Thymus (tissue), 11 donors: Measurements from ENCODE around the gene FNBP1L. TPM values are rescaled to one million over a fixed set of nuclear protein-coding genes. Genes with fewer than 3 reads are reported as not detected.

Source experiments
- DNase-seq, 9 donors: peaks; one replicate each; pipeline ENCODE4 v3.0.0-alpha.2; 2013; ENCODE audit warnings: low spot score in 9 of 9, low read depth in 6 of 9, missing footprints in 1 of 9
- H3K27ac ChIP-seq, 2 donors: one replicate each; pipeline ENCODE4 v1.5.1; 2013; ENCODE audit warnings: control low read depth in 1 of 2, low read depth in 1 of 2, low read length in 1 of 2, mild to moderate bottlenecking in 1 of 2, moderate library complexity in 1 of 2
- H3K27me3 ChIP-seq, 2 donors: one replicate each; pipeline ENCODE4 v1.5.1; 2013; ENCODE audit warnings: low read length in 1 of 2; ENCODE audit not compliant: control insufficient read depth in 2 of 2, insufficient read depth in 1 of 2
- H3K36me3 ChIP-seq, 2 donors: one replicate each; pipeline ENCODE4 v1.5.1; 2013; ENCODE audit warnings: low read length in 1 of 2, mild to moderate bottlenecking in 1 of 2, moderate library complexity in 1 of 2; ENCODE audit not compliant: control insufficient read depth in 2 of 2, insufficient read depth in 2 of 2
- H3K4me1 ChIP-seq, 2 donors: one replicate each; pipeline ENCODE4 v1.5.1; 2013; ENCODE audit warnings: low read length in 2 of 2; ENCODE audit not compliant: control insufficient read depth in 2 of 2, insufficient read depth in 2 of 2
- H3K4me3 ChIP-seq, 2 donors: one replicate each; pipeline ENCODE4 v1.5.1; 2013; ENCODE audit warnings: low read length in 2 of 2, control low read depth in 1 of 2, mild to moderate bottlenecking in 1 of 2
- H3K9me3 ChIP-seq, 2 donors: one replicate each; pipeline ENCODE4 v1.5.1; 2013; ENCODE audit warnings: low read length in 1 of 2, mild to moderate bottlenecking in 1 of 2; ENCODE audit not compliant: control insufficient read depth in 2 of 2, insufficient read depth in 1 of 2
- WGBS: extraction: QIAGEN DNeasy Blood & Tissue Kit; methylation state at CpG from one replicate; pipeline ENCODE4 v1.1.7; 2013; 5-methylcytosine and 5-hydroxymethylcytosine counted together
- polyA plus RNA-seq: library from polyadenylated mRNA; stranded (reverse); fragments of 200-250 nt; gene quantifications from one replicate; pipeline ENCODE4 v1.2.3, GENCODE V29; 2013
- total RNA-seq: library from RNA; stranded (reverse); fragments of 120-200 nt; gene quantifications from one replicate; pipeline ENCODE4 v1.2.4, GENCODE V29; 2013
- donor health status: healthy.

FNBP1L gene
- total and polyA plus RNA-seq, 2 donors: 8.9 to 13.1 TPM

GRCh38 chr1:93525431-93525830, 77.5 kb downstream of the FNBP1L start:
- no peak for DNase-seq
- no peak overlapping the region for H3K27ac ChIP-seq
- H3K9me3 ChIP-seq: no peaks in the 10 kb centered on the region
- H3K27me3 ChIP-seq: no peaks in the 10 kb centered on the region
- H3K4me1 ChIP-seq: no peaks in the 10 kb centered on the region
- H3K36me3 ChIP-seq: no peaks in the 10 kb centered on the region
- H3K4me3 ChIP-seq: no peak overlapping the region
- WGBS: 96% methylated on average over 1 of the region's 1 CpG

DNA sequence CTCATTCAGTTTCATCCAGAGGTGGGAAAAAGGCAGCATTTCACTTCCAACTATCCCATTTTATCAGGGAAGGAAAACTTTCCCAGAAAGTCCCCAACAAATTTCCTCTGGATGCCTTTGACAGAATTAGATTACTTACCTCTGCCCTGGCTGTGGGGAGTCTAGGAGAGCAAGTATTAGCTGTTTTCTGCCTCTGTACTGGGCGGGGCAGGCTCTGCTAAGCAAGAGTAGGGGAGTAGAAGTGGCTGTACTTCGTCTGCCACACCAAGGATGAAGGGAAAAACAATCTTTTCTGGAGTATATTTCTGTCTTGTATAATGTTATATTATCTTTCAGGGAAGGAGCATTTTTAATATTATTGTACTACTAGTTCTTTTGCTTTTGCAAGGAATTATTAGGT, 78.5 kb downstream of the FNBP1L start:
- Histone ChIP-seq H3K4me1 (no peaks in the 10 kb centered on the region), H3K27me3 (no peaks in the 10 kb centered on the region), H3K27ac (no peak overlapping the region), H3K36me3 (no peaks in the 10 kb centered on the region), H3K9me3 (no peaks in the 10 kb centered on the region), H3K4me3 (no peak overlapping the region)
- no peak for DNase-seq
- WGBS: 93% methylated on average over 2 of the region's 2 CpGs

DNA sequence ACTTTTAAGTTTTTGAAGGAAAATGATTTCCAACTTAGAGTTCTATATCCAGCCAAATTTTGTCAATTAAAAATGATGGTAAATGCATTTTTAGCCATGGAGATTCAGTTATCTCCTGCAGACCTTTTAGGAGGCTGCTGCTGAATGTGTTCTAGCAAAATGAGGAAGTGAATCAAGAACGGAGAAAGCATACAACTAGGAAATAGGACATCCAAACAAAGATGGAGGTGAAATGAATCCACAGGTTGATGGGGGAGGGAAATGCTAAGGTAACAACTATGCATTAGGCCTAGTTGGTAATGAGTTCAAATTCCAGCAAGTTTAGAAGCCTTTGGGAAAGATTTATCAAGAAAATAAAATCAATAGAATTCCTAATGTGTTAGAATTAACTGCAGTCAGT, 80.5 kb downstream of the FNBP1L start:
- H3K9me3 ChIP-seq: no peaks in the 10 kb centered on the region
- WGBS: 57% methylated on average over 1 of the region's 1 CpG
- H3K4me1 ChIP-seq: no peaks in the 10 kb centered on the region
- no peaks in the 10 kb centered on the region for H3K27me3 ChIP-seq
- no peak for DNase-seq
- no peak overlapping the region for H3K4me3 ChIP-seq
- no peak overlapping the region for H3K27ac ChIP-seq
- no peaks in the 10 kb centered on the region for H3K36me3 ChIP-seq

- Histone ChIP-seq H3K9me3 (no peaks in the 10 kb centered on the region), H3K4me3 (no peak overlapping the region), H3K36me3 (no peaks in the 10 kb centered on the region), H3K27me3 (no peaks in the 10 kb centered on the region), H3K4me1 (no peaks in the 10 kb centered on the region), H3K27ac (no peak overlapping the region)
- whole genome bisulfite sequencing: 81% methylated on average over 2 of the region's 2 CpGs
- no peak for DNase-seq
These were observed 83.3 kb downstream of the FNBP1L start for GRCh38 chr1:93531193-93531592.

DNA sequence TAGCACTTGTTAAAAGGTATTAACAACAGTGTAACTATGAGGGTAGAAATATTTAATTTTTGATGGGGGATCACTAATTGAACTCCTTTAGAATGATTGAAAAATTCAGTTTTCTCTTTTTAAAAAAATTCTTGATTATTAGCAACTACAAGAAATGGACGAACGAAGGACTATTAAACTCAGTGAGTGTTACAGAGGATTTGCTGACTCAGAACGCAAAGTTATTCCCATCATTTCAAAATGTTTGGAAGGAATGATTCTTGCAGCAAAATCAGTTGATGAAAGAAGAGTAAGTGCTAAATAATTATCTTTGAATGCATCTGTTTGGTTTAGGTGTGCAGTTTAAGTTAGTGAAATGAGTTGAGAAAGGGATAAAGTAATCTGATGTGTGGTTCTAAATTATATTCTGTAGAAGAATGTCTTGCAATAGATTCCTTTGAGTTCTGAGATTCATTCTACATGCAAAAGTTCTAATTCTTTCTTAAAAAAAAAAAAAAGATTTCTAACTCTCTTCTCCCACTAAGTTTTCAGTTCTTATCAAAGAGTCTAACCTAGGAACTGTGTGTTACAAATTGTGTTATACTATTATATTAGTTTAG, 85.0 kb downstream of the FNBP1L start:
- Histone ChIP-seq H3K36me3 (no peaks in the 10 kb centered on the region), H3K4me3 (no peak overlapping the region), H3K27ac (no peak overlapping the region), H3K27me3 (no peaks in the 10 kb centered on the region), H3K9me3 (no peaks in the 10 kb centered on the region), H3K4me1 (no peaks in the 10 kb centered on the region)
- DNase-seq: no peak
- WGBS: 98% methylated on average over 3 of the region's 3 CpGs

- Histone ChIP-seq H3K27ac (no peak overlapping the region), H3K4me3 (no peak overlapping the region), H3K9me3 (no peaks in the 10 kb centered on the region), H3K36me3 (no peaks in the 10 kb centered on the region), H3K4me1 (no peaks in the 10 kb centered on the region), H3K27me3 (no peaks in the 10 kb centered on the region)
- DNase-seq: no peak
These were observed 85.8 kb downstream of the FNBP1L start for GRCh38 chr1:93533677-93534076.

DNA sequence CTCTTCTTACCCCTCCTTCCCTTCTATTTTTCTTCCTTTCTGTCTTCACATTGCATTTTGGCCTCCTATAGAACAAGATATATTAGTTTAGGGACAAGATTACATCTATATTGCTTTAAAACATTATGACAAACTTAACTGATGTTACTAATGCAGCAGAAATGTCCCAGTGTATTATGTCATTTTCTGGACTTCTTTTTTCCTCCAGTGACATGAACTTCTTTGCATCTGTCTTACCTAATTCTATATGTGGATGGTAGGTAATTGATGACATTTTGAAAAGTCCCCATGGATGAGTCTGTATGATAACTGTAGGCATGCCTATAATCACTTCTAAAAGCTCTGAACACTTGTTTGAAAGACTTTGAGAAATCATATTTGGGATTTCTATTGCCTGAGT, 89.5 kb downstream of the FNBP1L start:
- DNase-seq: no peak
- Histone ChIP-seq H3K36me3 (no peaks in the 10 kb centered on the region), H3K27me3 (no peaks in the 10 kb centered on the region), H3K4me3 (no peak overlapping the region), H3K4me1 (no peaks in the 10 kb centered on the region), H3K27ac (no peak overlapping the region), H3K9me3 (no peaks in the 10 kb centered on the region)

- Histone ChIP-seq H3K27ac (no peak overlapping the region), H3K4me1 (no peaks in the 10 kb centered on the region), H3K9me3 (no peaks in the 10 kb centered on the region), H3K36me3 (no peaks in the 10 kb centered on the region), H3K4me3 (no peak overlapping the region), H3K27me3 (no peaks in the 10 kb centered on the region)
- no peak for DNase-seq
- 94% methylated on average over 2 of the region's 2 CpGs for WGBS
These were observed 90.0 kb downstream of the FNBP1L start for GRCh38 chr1:93537924-93538323.

DNA sequence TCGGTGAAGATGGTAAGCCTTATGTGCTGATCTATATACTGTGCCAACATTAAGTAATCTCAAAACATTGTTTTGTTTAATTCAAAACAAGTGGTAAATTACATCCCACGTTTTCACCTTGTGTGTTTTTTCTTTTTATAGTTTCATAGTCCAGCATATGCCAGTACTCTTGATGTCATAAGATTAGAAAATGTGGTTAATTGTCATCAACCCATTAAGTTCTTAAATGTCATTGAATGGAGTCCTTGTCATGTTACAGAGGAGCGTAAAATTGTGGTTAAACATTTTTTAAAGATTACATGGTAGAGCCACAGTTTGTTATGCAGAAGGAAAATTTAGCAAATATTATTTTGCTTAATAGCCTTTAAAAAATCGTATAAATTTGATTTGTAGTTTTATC, 93.1 kb downstream of the FNBP1L start:
- DNase-seq: no peak
- Histone ChIP-seq H3K27me3 (no peaks in the 10 kb centered on the region), H3K9me3 (no peaks in the 10 kb centered on the region), H3K36me3 (no peaks in the 10 kb centered on the region), H3K27ac (no peak overlapping the region), H3K4me3 (no peak overlapping the region), H3K4me1 (no peaks in the 10 kb centered on the region)
- 95% methylated on average over 4 of the region's 4 CpGs for WGBS

DNA sequence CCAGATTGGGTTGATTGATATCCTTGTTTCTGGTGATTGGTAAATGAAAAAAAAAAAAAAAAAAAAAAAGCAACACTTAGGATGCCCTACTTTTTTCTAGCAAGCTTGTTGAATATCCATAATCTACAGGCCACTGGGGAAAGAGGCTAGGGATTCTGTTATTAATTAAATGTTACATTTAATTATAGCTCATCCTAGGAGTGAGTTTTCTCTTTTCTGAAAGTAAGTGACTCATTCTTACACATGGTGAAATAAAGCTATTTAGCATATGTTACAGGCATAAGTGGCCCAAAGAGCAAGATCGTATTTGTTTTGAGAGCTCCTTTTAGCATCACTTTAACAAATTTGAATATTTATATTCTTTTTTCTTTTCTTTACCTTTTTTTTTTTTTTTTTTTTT, 94.5 kb downstream of the FNBP1L start:
- Histone ChIP-seq H3K4me1 (no peaks in the 10 kb centered on the region), H3K36me3 (no peaks in the 10 kb centered on the region), H3K27me3 (no peaks in the 10 kb centered on the region), H3K27ac (no peak overlapping the region), H3K9me3 (no peaks in the 10 kb centered on the region), H3K4me3 (no peak overlapping the region)
- 98% methylated on average over 1 of the region's 1 CpG for WGBS
- no peak for DNase-seq
